IPS-NIHi11 (cell line): ENCODE results near the gene EREG.
"Not testable (repeated sequence)": the region's sequence is repeated elsewhere in the genome, so short reads cannot be mapped to it uniquely, and the experiment has no call there.

Experiments
- DNase-seq: peaks from one replicate; pipeline ENCODE4 v3.0.0; 2012; ENCODE audit warnings: mixed read lengths, low spot score

The EREG gene

DNA sequence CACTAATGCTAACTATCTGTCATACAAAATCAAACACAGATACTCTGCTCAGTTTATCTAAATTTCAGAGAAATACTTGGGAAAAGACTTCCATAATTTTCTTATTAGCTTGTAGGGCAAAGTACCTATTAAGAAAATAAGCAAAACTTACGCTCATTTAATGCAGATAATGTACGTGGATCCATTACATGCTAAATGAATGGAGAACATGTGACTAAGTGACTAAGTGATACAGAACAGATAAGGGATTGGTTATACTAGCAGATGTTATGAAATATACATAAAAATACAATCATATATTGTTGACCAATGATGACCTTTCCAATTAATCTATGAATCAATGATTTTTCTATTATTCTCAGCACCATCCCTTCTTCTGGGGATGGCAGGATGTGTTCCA is 25.7 kb downstream of the EREG start:
- DNase-seq: no peak

DNA sequence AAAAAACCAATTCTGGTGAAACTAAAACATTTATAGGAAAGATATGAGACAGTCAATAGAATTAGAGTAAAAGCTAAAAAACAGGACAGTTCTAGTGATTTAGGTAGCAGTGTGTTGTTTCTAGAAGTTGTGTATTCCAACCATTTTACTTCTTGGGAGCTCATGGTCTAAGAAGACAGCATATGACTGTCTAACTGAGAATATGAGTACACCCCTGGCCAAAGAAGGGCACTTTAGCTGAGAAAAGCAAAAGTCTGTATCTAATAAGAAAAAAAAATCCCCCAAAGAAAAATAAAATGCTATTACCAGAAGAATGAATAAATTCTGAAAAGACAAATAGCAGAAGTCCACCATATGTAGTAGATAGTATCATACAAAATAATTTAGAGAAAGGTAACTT is 26.4 kb downstream of the EREG start:
- DNase-seq: no peak

DNA sequence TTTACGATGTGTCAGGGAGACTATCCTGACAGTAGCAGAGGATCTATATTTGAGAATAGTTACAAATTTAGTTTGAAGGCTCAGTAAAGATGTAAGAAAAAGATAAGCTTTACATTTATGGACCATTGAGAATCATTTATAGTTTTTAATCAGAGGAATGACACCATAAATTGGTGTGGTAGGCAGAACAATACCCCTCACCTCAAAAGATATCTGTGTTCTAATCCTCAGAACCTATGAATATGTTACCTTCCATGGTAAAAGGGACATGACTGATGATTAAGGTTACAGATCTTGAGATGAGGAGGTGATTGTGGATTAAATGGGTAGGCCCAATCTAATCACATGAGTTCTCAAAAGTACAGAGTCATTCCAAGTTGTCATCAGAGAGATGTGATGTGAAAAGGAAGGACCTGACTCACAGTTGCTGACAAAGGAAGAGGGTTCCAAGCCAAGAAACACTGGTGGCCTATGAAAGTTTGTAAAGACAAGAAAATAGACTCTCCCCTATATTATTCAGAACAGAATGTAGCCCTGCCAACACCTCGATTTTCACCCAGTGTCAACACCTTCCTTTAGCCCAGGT is 27.0 kb downstream of the EREG start:
- no peak for DNase-seq

DNA sequence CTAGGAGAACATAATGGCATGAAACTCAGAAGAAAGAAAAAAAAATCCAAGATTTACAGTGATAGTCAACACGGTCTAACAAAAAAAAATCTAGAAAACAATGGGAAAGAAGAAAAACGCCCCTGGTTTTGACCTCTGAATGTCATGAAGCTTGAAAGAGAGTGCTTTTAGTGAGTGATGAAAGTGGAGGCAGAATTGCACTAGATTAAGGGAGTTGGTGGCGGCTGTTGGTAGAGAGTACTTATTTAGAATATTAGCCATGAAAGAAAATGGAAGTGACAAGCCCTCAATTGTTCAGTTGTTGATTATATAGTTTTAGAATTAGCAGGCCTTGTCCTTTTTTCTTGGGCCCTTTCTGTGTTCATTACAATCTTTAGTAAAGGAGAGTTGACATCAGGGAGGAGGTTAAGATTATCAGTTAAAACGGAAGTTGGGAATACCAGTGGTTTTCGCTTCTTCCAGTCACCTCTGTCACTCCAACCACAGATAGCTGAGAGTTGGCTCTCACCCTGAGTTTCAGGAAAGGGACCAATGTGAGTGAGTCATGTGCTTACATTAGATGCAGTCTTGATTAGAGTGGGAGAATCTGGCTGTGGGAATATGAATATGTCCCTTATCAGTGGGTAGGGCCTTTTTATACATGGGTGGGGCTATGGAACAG is 29.7 kb downstream of the EREG start:
- DNase-seq: no peak

DNA sequence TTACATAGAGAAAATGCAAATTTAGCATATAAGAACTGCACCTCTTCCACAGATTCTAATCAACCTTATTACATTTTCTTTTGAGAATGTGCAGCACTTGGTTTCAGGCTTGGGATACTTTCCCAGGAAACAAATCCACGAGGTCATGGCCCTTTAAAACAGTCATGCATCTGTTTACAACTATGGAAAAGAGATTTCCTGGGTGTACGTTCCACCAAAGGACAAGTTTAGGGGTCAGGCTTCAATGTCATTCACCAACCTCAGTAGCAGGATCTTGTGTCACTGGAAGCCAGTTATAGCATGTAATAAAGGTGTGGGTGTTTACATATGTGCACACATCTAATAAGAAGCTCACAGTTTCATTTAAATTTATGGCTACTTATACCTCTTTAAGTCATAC is 30.7 kb downstream of the EREG start:
- DNase-seq: no peak

DNA sequence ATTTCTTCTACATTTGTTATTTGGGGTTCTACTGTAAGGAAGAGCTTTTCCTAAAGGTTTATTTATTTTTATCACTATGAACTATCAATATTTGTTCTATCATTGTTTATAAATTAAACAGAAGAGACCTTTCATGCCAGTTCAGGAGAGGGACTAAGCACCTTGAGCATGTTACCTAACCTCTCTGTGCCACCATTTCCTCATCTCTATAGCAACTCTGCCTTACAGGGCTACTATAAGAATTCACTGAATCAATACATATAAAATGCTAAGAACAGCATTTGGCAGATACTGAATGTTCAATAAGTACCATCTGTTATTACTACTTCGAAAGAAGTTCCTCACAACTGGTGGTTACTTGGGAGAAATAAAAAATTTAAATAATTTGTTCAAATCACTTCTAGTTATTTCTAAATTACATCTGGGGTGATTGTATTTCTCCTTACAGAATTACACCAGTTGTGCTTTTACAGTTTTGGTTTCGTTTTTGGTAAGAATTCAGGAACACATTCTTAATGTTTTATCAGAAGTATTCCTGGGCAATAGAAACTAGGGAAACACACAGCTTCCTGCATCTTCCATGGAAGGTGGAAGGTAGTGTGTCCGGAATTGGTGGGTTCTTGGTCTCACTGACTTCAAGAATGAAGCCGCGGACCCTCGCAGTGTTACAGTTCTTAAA is 32.9 kb downstream of the EREG start:
- no peak for DNase-seq

DNA sequence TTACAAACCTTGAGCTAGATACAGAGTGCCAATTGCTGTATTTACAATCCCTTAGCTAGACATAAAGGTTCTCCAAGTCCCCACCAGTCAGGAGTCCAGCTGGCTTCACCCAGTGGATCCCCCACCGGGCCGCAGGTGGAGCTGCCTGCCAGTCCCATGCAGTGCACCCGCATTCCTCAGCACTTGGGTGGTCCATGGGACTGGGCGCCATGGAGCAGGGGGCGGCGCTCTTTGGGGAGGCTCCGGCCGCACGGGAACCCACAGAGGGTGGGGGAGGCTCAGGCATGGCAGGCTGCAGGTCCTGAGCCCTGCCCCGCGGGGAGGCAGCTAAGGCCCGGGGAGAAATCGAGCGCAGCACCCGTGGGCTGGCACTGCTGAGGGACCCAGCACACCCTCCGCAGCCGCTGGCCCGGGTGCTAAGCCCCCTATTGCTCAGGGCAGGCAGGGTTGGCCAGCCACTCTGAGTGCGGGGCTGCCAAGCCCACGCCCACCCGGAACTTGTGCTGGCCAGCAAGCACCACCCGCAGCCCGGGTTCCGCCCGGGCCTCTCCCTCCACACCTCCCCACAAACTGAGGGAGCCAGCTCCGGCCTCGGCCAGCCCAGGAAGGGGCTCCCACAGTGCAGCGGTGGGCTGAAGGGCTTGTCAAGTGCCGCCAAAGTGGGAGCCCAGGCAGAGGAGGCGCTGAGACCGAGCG is 34.1 kb downstream of the EREG start:
- not testable (repeated sequence) for DNase-seq

DNA sequence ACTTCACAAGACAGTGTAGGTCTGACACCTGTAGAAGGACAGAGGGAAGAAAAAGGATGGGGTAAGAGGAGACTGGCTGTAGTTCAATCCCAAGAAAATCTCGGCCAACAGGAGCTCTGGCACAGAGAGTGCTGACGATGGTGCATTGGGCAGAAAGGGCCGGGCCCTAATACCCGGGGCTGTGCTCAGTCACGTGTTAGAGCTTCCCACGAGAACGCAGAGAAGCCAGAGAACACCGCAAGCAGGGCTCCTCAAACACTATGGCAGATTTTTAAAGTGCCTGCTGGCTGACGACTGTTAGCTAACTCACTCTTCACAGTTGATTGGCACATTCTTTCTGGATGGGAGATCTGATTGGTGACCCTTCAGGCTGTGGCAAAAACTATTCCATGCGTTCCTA is 35.5 kb downstream of the EREG start:
- no peak for DNase-seq

DNA sequence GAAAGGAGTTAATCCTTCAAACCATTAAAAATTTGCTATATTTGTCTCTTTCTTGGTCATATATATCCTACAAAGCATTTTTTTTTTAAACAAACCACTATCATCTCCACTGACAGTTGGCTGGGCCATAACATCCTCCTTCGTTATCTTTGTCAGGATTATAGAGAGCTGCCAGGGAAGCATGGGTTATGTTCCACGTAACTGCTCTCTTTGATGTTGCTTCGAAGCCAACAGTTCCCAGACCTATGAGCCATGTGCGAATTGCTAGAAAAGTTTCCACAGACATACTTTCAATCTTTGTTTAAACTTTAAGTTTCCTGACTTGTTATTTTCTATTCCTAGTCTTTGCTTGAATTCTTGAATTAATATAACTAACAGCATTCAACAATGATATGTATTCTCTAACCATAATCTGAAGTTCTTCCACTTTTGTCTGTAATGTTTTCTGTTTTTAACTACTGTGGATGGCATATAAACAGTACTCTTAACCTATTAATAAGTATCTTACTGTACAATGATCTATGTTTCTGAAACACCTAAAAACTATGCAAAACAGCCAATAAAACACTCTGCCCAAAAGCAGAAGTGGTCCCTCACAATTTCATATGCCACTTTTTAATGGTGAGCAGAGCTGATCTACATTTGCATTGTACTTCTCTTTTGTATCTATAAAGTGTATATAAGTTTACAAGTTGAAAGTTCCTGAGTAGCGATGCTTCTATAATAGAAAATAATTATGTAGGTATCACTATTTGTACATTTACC is 37.9 kb downstream of the EREG start:
- no peak for DNase-seq

DNA sequence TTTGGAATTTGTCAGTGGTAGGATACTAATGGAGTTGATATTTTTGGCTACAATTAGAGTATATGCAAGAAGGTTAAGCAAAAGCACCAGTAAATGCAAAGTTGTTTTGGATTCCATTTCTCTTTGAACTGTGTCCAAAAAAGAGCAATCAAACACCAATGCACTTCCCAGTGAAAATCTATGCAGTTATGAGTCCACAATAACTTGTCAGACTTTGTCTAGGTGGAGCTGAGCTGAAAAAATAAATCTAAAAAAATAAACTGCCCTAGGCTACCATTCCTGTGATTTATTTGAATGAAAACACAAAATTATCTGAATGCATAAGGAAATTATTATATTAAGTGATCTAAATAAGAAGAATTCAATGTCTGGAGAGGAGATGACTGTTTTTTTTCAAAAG is 42.9 kb downstream of the EREG start:
- no peak for DNase-seq

DNA sequence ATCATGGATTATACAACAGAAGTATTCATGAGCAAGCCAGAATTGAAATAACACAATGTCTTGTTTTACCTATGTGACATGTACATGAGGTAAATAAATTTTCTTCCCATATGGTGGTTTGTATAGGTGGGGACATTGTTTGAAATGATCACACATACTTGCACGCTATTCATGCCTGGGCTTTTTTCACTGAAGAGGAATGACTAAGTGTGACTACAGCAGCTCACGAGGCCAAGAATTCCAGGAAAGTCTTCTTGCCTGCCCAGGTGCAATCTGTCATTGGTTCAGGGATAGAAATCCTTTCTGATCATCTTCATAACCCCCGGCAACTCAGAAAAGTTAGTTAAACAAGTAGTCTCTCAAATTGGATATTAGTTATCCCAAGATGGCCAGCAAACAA is 43.7 kb downstream of the EREG start:
- no peak for DNase-seq

DNA sequence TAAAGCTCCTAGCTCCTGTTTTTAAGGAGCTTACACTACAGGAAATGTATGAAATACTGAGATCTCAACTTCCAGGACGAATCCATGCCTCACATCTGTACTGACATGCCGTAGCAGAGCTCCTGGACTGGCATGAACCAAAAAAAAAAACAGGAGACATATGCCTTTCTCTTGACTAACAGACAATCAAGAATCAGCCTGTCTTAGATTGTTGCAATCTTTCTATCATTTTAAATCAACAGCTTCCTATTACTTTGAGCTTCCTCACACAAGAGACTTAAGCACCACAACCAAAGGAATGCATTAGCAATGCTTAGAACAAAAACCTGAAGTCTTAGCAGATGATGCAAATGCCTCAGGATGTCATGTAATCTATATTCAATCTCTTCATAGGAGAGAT is 45.3 kb downstream of the EREG start:
- no peak for DNase-seq

DNA sequence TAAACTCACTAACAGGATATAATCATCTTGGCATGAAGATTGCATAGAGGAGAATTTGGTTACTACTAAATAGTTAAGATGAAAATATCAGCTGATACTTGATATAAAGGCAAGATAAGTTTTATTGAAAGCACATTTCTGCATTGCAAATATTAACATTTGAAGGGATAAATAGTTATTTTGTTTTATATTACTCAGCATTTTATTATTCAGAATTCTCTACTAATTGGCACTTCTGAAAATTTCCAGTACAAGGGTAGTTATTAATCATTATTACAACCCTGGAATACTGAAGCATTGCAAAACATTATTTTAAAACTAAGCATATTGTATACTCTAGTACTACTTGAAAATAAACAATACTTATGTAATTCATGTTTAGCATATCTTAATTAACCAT is 47.3 kb downstream of the EREG start:
- DNase-seq: no peak

DNA sequence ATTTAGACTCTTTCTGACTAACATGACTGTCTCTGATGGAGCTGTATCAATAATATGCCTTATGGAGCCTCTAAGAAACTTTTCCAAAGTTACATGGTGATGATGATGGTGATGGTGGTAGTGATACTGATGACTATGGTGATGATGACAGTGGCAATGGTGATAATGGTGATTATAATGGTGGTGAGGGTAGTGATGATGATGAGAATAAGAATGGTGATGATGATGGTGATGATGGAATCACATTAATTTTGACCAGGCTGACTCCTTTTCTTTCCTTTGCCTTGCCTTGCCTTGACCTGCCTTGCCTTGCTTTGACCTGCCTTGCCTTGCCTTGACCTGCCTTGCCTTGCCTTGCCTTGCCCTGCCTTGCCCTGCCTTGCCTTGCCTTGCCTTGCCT is 48.3 kb downstream of the EREG start:
- DNase-seq: no peak

DNA sequence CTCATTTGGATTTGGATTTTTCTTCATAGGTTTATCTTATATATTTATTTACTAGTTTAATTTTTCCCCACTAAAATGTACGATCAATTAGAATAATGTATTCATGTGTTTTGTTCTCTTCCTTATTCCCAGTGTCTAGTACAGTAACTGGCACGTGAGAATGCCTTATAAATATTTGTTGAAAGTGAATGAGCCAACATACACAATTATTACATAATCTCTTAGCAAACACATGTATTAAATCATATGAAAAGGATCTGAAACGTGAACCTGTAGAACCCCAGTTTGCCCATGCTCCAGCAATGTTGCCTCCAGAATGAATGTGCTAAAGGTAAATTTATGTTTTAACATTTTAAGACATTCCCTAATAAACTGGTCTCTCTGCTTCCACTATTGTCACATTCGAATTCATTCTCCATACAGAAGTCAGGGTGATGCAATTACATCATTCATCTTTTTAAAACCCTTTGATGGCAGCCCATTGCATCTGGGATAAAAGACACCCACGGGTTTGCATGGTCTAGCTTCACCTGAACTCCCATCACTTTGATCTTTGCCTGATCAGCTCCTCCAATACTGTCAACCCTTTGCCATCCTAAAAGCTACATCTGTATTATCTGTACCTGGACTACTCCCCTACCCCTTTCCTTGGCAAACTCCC is 49.3 kb downstream of the EREG start:
- DNase-seq: no peak

DNA sequence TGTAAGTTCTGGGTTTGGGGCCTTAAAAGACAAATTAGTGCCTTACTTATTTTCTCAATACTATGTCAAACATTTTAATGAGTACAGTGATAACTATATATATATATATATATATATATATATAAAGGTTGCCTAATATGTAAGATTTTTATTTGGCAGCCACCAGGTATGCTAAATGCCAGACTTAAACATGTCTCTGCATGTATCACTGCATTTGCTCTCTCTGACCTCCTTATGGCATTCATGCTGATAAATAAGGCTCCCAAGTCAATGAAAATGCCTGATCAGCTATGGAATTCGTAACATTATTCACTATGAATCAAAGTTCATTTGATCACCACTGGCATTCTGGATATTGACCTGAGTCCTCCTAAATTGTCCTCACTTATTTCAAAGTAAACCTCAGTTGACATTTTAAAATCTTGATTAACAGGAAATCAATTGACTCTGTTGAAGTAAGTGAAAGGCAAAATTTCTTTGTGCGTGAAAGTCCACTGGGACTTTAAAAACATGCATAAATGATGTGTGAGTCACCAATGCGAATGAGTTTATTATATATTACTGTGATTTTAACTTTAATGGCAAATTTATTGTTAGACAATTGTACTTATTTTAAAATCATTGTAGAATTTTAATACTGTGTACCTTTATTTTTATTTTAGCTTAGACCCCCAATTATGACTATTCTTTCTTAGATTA is 50.8 kb downstream of the EREG start:
- DNase-seq: no peak

DNA sequence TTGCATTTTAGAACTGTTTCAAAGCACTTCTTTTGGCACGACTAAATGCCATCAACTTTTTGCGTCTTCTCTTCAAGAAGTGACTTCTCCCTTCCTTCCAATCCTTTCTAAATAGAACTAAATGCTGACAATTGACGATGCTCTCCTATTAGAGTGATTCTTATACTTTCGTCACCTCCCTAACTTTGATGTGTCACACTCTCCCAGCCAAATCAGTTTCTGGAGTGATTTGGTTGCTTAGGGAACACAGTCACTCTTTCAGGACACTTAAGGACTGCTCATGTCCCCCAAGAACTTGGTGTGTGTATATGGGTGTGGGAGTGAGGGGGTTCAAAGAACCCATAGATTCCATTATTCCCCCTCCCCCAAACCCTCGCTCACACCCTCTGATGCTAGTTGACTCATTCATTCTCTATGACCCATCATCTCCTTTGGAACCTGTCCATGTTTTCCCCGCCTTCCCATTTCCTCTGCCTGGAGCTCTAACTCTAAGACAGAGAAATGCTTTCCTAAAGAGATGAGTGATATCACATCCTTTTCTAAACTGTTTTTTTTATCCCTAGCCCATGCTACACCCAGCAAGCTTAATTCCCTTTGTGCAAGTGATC is 53.2 kb downstream of the EREG start:
- no peak for DNase-seq

DNA sequence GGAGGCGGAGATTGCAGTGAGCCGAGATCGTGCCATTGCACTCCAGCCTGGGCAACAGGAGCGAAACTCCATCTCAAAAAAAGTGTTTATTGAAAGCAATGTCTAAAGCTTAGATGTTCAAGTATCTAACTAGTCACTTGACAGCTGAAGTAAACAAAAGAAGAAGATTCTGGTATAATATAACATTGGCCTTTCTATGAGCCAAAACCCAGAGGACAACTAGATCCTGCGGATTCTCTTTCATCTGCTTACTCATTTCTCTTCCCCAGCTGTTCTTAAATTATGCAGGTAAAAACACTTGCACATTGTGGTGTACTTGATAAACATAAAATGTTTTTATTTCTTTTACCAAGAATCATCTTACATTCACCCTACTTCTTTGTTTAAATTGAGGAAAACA is 55.9 kb downstream of the EREG start:
- no peak for DNase-seq

DNA sequence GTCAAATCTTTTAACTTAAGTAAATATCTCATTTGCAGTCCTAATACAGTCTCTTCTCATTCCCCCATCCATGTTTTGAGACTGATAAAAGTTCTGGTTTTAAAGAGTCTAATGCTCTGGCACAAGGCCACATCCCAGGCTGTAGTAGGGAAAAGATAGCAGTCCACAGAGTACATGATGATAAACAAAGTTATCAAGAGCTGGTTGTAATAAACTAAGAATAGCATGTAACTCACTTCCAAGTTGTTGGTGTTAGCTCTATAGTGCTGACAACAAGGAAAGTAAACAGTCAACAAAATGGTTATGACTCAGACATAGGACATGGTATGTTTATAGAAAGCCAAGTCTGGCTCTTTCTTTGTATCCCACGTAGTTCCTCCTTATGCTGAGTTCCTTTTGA is 58.2 kb downstream of the EREG start:
- no peak for DNase-seq

DNA sequence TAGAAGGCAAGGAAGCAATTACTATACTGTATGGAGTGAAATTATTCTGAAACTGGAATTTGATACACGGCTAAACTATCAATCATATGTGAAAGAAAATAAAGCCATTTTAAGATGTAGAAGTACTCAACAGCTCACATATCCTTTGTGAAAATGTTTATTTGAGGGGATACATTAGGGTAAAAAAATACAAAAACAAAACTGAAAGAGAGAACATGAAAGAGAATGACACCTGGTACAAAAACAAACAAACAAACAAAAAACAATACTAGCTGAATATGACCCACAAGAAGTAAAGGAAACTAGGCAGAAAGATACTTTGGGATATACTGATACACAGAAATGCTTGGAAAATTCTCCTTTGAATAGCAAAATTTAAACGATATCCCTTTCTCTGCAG is 59.2 kb downstream of the EREG start:
- no peak for DNase-seq

DNA sequence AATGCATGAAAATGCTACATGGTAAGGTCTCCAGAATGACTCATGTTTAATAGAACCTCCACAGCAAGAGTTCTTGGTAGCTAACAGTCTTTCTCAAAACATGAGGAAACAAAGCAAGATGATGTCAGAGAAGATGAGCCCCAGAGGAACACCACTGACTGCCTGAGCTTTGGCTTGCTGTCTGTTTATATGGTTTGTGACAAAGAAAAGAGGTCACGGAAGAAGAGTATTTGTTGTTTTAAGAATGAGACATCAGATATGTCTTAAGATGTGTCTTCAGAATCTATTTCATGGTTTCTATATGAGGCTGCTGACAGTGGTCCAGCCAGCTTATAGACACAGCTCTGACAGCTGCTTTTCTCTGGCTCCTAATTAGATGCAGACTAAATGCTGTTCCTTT is 61.2 kb downstream of the EREG start:
- no peak for DNase-seq
